ENCODE results near the gene NMUR1.

Gene NMUR1

GRCh38 chr2:231549446-231550239 lies 19.4 kb upstream of the NMUR1 start:
- no peak for DNase-seq

- DNase-seq: no peak
Measured at GRCh38 chr2:231548752-231549151, 18.5 kb upstream of the NMUR1 start.

GRCh38 chr2:231547315-231548110 lies 17.3 kb upstream of the NMUR1 start:
- DNase-seq: no peak

- no peak for DNase-seq
Measured at GRCh38 chr2:231546014-231546715, 15.9 kb upstream of the NMUR1 start.

- peak in 1 of 2 experiments; percentile 9 for DNase-seq
Measured at GRCh38 chr2:231545105-231545902, 15.1 kb upstream of the NMUR1 start.

- no peak for DNase-seq
Measured at GRCh38 chr2:231542136-231542535, 11.9 kb upstream of the NMUR1 start.

- no peak for DNase-seq
Measured at GRCh38 chr2:231541645-231542044, 11.4 kb upstream of the NMUR1 start.

GRCh38 chr2:231539991-231540390 lies 9.7 kb upstream of the NMUR1 start:
- DNase-seq: no peak

GRCh38 chr2:231535961-231536360 lies 5.7 kb upstream of the NMUR1 start:
- no peak for DNase-seq

GRCh38 chr2:231533777-231534125 lies 3.5 kb upstream of the NMUR1 start:
- DNase-seq: no peak

GRCh38 chr2:231533086-231533776 lies 3.0 kb upstream of the NMUR1 start:
- no peak for DNase-seq

GRCh38 chr2:231532756-231533035 lies 2.5 kb upstream of the NMUR1 start:
- DNase-seq: no peak

GRCh38 chr2:231531883-231532755 lies 1.9 kb upstream of the NMUR1 start:
- DNase-seq: no peak

- DNase-seq: no peak
Measured at GRCh38 chr2:231531466-231531865, 1.2 kb upstream of the NMUR1 start.

- no peak for DNase-seq
Measured at GRCh38 chr2:231528636-231529030, 1.6 kb downstream of the NMUR1 start.

- no peak for DNase-seq
Measured at GRCh38 chr2:231527955-231528635, 2.1 kb downstream of the NMUR1 start.

GRCh38 chr2:231527091-231527395 lies 3.2 kb downstream of the NMUR1 start:
- DNase-seq: no peak

- no peak for DNase-seq
Measured at GRCh38 chr2:231526341-231527090, 3.7 kb downstream of the NMUR1 start.

GRCh38 chr2:231525248-231526163 lies 4.7 kb downstream of the NMUR1 start:
- DNase-seq: no peak
